ENCODE data around the gene RAPGEF3.

RAPGEF3 gene

GRCh38 chr12:47775100-47775911 lies 16.6 kb upstream of the RAPGEF3 start:
- DNase-seq, result peak; percentile 31

GRCh38 chr12:47774663-47775062 lies 16.0 kb upstream of the RAPGEF3 start:
- no peak for DNase-seq

- DNase-seq, result no peak
Observed at GRCh38 chr12:47773858-47774580, 15.3 kb upstream of the RAPGEF3 start.

GRCh38 chr12:47773062-47773857 lies 14.6 kb upstream of the RAPGEF3 start, which contains the start of gene SLC48A1:
TSS of gene SLC48A1 (plus strand) at chr12:47773238. CDS start at chr12:47773305, 67 bp downstream.
- peak; percentile 65 for DNase-seq

- DNase-seq, result no peak
Observed at GRCh38 chr12:47772738-47773061, 14.0 kb upstream of the RAPGEF3 start.

- no peak for DNase-seq
Observed at GRCh38 chr12:47772094-47772660, 13.5 kb upstream of the RAPGEF3 start.

GRCh38 chr12:47771304-47771703 lies 12.6 kb upstream of the RAPGEF3 start:
- no peak for DNase-seq

GRCh38 chr12:47770086-47770726 lies 11.5 kb upstream of the RAPGEF3 start:
- peak; percentile 47 for DNase-seq

- DNase-seq, result no peak
Observed at GRCh38 chr12:47769234-47770085, 10.8 kb upstream of the RAPGEF3 start.

- DNase-seq, result no peak
Observed at GRCh38 chr12:47768323-47768811, 9.7 kb upstream of the RAPGEF3 start.

GRCh38 chr12:47767216-47767724 lies 8.6 kb upstream of the RAPGEF3 start:
- DNase-seq, result peak; percentile 40

- DNase-seq, result no peak
Observed at GRCh38 chr12:47766502-47767215, 8.0 kb upstream of the RAPGEF3 start.

GRCh38 chr12:47763481-47764346 lies 5.0 kb upstream of the RAPGEF3 start:
- no peak for DNase-seq

- no peak for DNase-seq
Observed at GRCh38 chr12:47762850-47763465, 4.3 kb upstream of the RAPGEF3 start.

- no peak for DNase-seq
Observed at GRCh38 chr12:47758584-47758833, 171 bp downstream of the RAPGEF3 start.

- no peak for DNase-seq
Observed at GRCh38 chr12:47757840-47758583, 668 bp downstream of the RAPGEF3 start.

GRCh38 chr12:47757364-47757839 lies 1.3 kb downstream of the RAPGEF3 start:
- no peak for DNase-seq

Measured in HCEC 1CT (cell line).